Cardiac septum (tissue), 1 donor: Measurements from ENCODE around the gene MICALL1. TPM values are rescaled to one million over a fixed set of nuclear protein-coding genes. Genes with fewer than 3 reads are reported as not detected.

Experiments
- DNase-seq: peaks from one replicate; pipeline ENCODE4 v3.0.0-alpha.2; 2020; ENCODE audit warnings: low spot score
- intact Hi-C: fragments of 100-400 bp; cut with DNase I; formaldehyde crosslinking; loops from one replicate; pipeline ENCODE4 v1.14.0; 2022
- total RNA-seq: library from RNA; stranded (reverse); fragmentation: NEBNext Ultra II Directional; extraction: Animal tissue kit (Norgen Biotek cat#: 25700); gene quantifications from one replicate; pipeline ENCODE4 v1.2.1, GENCODE V29; 2021
- donor health status: DM: no; HTN: no; CAD: no.

MICALL1 gene
- total RNA-seq, 1 donor from 2014 or later = 16.5 TPM

DNA sequence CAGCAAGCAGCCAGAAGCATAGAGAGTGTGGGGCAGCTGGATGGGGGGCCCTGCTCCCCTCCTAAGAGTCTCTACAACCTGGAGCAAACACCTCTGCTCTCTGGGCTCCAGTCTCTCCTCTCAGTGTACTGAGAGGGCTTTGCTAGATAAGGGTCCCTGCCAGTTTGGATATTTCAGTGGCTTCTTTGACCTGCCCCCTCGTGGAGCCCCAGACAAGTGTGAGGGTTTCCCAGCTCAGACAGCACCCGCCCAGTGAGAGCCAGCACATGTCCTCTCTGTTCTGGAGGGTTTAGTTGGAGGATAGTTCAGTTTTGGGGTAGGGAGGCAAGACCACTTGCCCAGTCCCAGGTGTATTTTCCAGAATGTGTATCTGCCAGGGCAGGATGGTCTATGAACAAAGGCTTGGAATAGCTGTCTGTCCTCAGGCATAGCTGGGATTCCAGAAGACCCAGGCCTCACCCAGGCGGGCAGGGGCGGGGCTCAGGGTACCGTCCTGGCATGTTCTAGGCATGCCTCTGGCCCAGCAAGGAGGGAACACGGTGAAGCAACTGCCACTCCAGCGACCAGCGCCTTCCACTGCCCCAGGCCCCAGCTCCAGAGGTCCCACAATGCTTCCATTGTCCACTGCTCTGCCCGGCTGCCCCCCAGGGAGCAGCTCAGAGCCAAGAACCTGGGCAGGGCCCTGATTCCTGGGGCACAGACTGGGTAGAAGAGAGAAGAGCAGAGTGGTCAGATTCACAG, 7.5 kb upstream of the MICALL1 start:
- no peak for DNase-seq

GRCh38 chr22:37904572-37905533, 1.2 kb upstream of the MICALL1 start:
- intact Hi-C loops = no loop called here

More for the DNA sequence above, 7.5 kb upstream of the MICALL1 start:
- intact Hi-C loops = no loop called here

DNA sequence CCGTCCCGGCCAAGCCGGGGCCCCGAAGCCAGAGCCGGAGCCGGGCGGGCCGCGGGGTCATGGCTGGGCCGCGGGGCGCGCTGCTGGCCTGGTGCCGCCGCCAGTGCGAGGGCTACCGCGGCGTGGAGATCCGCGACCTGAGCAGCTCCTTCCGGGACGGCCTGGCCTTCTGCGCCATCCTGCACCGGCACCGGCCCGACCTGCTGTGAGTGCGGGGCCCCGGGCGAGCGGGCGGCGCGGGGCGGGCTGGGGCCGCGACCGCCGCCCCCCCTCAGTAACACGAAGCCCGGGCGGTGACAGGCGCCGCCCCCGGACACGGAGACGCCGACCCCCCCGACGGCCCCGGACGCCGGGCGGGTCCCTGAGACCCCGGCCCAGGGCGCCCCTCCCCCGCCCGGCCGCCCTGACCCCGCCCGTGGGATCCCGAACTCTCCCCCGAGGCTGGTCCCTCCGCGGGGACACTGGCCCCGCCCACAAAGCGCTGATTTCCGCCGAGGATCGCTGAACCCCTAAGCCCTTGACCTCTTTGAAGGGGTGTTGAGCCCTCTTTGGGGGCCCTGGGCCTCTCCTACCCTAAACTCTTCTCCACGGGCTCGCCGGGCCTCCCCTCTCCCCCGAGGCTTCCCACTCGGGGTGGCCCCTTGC, 389 bp downstream of the MICALL1 start:
- intact Hi-C loops = no loop called here
- no peak for DNase-seq

More at GRCh38 chr22:37904572-37905533, 1.2 kb upstream of the MICALL1 start:
- no peak for DNase-seq

GRCh38 chr22:37907036-37907954, 1.2 kb downstream of the MICALL1 start:
- intact Hi-C loops = no loop called here
- DNase-seq = no peak

- intact Hi-C loops = no loop called here
- DNase-seq = no peak
Observed at GRCh38 chr22:37909766-37910165, 3.7 kb downstream of the MICALL1 start.

GRCh38 chr22:37910890-37911672, 5.0 kb downstream of the MICALL1 start:
- DNase-seq = no peak
- intact Hi-C loops = no loop called here

- no peak for DNase-seq
- intact Hi-C loops = no loop called here
Observed at GRCh38 chr22:37911697-37912096, 5.6 kb downstream of the MICALL1 start.

DNA sequence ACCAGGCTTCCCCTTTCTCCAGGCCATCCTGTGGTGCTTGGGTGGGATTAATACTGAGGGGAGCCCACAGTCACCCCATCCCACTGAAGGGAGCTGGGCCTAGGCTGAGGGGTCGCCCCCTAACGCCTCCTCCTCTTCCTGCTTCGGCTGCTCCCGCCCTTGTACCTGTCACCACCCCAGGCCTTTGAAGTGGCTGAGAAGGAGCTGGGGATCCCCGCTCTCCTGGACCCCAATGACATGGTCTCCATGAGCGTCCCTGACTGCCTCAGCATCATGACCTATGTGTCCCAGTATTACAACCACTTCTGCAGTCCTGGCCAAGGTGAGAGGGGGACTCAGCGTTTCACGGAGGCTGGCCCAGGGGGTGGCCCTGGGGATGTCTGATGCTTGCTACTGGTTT, 6.1 kb downstream of the MICALL1 start:
- no peak for DNase-seq
- intact Hi-C loops = no loop called here

GRCh38 chr22:37913233-37913721, 7.2 kb downstream of the MICALL1 start:
- intact Hi-C loops = no loop called here
- no peak for DNase-seq

DNA sequence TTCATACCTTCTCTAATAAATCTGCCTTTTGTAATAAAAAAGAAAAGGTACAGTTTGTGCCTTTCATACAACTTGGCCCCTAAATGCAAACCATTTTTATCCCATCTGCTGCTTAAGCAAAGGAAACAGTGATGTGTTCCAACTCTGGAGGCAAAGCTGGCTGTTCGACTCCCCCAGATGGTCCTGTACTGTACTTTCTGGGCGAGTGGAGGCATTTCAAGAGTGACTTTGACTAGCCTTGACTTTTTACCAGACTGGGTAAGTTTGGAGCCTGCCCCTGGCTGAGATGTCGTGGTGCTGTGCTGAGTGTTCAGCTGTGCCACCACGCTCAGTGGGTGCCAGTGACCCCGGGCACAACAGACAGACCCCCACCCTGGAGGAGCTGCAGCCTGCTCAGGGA, 10.2 kb downstream of the MICALL1 start:
- intact Hi-C loops = no loop called here
- DNase-seq = no peak

GRCh38 chr22:37917874-37918548, 11.9 kb downstream of the MICALL1 start:
- intact Hi-C loops = no loop called here
- DNase-seq = no peak

DNA sequence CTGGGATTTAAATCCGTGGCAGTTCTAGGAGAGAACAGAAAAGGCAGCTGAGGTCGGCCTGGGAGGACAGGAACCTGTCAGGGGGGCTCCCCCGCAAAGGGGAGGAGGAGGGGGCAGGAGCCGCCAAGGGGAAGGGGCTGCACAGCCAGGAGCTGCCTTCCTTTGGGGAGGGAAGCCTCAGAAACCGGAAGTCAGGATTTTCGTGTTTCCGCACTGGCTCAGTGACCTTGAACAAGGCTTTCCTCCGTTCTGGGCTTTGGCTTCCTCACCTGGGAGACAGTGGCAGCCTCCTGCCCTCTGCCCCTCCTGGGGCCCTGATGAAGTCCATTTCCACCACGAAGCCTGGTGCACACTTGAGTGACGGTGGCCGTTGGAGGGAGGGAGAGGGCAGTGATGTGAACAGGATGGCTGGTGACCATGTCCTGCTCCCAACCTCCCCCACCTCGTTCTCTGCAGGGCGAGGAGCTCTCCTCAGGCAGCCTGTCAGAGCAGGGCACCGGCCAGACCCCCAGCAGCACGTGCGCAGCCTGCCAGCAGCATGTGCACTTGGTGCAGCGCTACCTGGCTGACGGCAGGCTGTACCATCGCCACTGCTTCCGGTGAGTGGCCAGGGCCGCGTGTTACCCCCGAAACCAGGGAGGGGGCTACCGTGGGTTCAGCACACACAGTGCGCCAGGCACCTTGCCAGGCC, 12.6 kb downstream of the MICALL1 start:
- intact Hi-C loops = no loop called here
- DNase-seq = no peak

GRCh38 chr22:37920126-37920525, 14.0 kb downstream of the MICALL1 start:
- DNase-seq = no peak

DNA sequence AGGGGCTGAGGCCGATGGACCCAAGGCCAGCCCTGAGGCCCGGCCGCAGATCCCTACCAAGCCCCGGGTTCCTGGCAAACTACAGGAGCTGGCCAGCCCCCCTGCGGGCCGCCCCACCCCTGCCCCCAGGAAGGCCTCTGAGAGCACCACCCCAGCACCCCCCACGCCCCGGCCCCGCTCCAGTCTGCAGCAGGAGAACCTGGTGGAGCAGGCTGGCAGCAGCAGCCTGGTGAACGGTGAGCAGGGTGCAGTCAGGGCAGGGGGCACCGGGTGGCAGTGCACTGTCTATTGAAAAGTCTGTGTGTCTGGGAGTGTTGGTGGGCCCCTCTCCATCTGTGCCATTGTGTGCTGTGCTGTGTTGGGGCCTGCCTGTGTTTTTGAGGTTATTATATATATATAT, 16.1 kb downstream of the MICALL1 start:
- intact Hi-C loops = no loop called here
- DNase-seq = no peak

More at GRCh38 chr22:37920126-37920525, 14.0 kb downstream of the MICALL1 start:
- intact Hi-C loops = no loop called here

- DNase-seq = no peak
- intact Hi-C loops = no loop called here
Observed at GRCh38 chr22:37923927-37924326, 17.8 kb downstream of the MICALL1 start.

GRCh38 chr22:37924386-37925065, 18.4 kb downstream of the MICALL1 start:
- intact Hi-C loops = no loop called here
- DNase-seq = no peak

GRCh38 chr22:37925330-37925729, 19.2 kb downstream of the MICALL1 start:
- no peak for DNase-seq
- intact Hi-C loops = no loop called here
